Measurements from ENCODE around the gene INTS11.

Gene INTS11

DNA sequence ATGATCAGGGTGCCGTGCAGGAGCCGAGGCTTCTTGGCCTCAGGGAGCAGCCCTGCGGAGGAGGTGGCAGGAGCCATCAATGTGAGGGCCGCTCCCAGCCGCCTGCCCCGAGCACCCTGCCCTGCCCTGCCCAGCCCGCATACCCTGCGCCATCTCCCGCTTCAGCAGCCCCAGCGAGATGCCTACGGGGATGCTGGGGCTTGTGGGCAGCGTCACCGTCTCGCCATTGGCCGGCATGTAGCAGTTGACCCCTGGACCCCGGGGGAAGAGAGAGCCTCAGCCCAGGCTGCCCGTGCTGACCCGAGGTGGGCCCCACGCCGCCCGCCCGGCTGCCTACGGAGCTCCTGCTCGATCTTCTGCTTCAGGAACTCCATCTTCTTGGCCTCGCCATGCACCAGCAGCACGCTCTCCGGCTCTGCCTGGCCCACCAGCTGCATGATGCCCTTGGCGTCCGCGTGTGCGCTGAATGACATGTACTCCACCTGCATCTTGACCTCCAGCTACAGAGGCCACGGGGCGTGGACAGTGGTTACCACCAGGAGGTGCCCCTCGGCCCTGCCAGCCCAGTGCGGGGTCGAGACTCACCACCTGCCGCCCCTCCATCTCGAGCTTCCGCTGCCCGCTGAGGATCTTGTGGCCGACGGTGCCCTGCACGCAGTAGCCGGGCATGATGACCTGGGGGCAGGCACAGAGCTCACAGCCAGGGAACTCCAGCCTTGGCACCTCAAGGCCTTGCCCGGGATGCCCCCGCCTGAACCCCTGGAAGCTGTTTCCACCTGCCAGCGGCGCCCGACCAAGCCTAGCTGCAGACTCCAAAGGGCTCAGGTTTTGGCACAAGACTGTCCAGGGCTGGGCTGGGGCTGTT is 11.8 kb downstream of the INTS11 start:
- DNase-seq, result no peak

DNA sequence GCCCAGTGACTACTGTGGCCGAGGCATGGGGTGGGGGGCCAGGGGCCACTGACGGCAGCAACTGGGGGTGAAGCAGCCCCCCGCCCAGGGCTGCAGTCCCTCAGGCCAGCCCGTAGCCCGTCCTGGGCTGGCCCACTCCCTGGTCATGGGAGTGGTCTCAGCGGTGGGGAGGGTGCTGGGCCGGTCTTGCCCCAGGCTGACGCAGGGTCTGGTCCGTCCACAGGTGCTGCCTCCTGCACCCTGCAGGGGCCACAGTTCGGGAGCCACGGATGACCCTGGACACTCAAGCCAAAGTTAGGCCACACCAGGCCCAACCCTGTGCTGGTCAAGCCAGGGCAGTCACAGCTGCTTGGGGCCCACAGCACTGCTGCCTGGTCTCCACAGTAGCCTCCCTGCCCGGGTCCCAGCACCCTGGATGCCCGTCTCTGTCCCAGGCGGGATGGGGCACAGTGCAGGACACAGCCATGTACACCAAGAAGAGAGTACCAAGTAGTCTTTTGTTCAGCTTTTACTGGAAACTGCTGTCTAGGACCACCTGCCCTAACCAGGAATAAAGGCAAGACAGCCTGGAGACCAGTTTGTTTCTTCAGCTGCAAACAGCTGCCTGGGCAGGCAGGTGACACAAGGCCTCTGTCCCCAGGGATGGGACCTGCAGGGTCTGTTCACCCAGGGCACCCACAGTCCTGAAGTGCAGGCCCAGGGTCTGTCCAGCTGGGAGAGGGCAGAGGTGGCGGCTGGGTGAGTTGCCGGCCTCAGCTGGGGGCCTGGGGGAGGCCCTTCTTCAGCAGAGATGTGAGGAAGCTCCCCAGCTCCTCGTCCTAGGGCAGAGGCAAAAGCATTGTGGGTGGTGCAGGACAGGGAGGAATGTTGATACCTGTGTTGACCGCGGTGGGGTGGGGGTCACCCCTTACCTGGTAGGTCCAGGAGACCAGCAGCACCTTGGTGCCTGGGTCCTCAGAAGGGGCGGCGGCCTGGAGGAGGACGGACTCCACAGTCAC is 13.1 kb downstream of the INTS11 start:
- no peak for DNase-seq

DNA sequence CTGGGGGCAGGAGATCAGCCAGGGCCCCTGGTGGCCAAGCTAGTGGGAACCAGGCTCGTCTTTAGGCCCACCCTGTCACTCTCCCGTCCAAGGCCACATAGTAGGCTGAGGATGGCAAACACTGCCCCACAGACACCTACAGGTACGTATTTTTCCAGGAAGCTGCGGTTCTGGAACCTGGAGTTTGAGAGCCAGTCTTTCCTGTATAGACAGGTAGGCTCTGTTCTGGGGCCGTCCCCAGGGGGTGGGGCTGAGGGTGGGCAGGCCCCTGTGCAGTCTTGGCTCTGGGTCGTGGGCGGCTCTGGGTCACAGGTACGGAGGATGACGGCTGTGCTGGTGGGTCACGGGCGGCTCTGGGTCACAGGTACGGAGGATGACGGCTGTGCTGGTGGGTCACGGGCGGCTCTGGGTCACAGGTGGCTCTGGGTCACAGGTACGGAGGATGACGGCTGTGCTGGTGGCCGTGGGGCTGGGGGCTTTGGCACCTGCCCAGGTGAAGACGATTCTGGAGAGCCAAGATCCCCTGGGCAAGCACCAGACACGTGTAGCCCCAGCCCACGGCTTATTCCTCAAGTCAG is 13.9 kb downstream of the INTS11 start:
- DNase-seq, result no peak

DNA sequence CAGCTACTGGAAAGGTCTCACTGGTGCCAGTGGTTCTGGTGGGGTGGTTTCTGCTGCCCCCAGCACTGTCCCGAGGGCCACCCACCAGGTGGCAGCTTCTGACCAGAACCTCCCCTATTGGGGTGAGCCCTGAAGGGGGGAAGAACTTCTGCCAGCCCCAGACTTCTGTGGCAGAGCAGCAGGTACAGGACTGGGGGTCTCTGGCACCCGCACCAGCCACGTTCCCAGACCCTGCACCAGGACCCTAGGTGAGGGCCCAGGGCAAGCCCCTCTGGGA is 14.4 kb downstream of the INTS11 start:
- no peak for DNase-seq

DNA sequence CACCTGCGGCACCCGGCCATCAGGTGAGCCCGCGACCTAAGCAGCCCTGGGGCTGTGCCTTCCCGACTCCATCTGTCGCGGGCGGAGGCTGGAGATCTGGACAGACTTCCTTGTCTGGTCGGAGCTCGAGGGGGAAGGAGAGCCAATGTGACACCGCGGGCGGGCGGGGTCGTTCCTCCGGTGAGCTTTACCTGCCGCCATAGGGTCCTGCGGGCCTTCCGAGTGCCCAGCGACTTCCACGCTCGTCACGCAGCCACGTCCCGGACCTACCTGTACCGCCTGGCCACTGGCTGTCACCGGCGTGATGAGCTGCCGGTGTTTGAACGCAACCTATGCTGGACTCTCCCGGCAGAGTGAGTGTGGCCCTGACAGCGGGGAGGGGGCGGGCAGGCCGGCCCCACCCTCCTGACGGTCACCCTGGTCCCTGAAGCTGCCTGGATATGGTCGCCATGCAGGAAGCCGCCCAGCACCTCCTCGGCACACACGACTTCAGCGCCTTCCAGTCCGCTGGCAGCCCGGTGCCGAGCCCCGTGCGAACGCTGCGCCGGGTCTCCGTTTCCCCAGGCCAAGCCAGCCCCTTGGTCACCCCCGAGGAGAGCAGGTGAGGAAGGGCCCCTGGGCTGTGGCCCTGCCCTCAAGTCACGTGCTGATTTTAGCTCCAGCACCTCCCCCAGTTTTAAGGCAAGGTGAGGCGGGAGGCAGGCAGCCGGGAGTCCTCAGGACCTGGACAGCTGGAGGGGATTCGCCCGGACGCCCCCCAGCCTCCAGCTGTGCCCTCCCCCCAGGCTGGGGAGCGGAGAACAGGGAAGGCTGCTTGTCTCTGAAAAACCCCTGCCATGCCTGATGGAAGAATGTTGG is 15.0 kb downstream of the INTS11 start:
- DNase-seq, result no peak

DNA sequence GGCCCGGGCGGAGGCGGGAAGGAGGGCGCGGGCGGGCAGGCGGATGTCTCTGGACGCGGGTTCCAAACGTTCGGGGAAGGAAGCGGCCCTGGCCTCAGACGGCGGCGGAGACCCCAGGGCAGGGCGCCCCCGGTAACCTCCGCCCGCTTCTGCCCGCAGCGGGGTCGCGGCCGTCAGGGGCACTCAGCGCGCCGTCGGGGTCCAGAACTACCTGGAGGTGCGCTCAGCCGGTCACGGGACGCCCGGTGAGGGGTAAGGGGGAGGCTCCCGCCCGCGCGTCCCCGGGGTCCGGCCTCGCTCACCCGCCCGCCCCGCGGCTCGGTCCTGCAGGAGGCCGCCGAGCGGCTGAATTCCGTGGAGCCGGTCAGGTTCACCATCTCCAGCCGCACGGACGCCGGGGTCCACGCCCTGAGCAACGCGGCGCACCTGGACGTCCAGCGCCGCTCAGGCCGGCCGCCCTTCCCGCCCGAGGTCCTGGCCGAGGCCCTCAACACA is 15.7 kb downstream of the INTS11 start:
- no peak for DNase-seq

DNA sequence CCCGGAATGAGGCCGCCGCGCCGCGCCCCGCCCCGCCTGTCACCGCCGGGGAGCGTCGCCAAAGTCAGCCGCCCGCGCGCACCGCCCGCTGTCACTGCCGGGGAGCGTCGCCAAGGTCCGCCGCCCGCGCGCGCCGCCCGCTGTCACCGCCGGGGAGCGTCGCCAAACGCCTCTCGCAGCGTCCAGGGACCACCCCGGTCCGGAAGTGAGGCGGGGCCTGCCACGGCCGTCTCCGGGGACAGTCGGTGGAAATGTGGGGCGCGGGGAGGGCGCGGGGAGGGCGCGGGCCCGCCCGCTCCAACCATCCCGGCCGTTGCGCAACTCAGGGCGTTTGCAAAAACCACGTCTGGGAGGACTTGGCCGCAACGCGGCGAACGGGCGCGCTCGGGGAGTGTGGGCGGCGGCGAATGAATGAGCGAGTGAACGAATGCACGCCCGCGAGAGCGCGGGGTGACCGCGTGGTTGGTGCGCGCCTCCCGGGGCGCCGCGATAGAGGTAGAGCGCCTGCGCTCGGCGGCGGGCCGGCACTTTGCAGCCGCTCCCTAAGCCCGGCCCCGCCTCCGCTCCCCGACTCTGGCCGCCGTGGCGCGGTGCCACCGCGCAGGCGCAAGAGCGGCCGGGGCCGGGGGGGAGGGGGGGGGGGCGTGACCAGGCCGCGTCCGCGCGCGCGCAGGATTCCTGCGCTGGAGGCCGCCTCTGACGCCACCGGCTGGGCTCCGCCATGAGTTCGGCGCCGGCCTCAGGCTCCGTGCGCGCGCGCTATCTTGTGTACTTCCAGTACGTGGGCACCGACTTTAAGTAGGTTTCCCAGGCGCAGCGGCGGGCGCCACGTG is 16.3 kb downstream of the INTS11 start, which contains the start of the genes ACAP3 and PUSL1:
Gene ACAP3 (minus strand): TSS at position 8 of the 833 bp plus-strand sequence. CDS start 115 bp downstream, outside the sequence.
Gene PUSL1 (plus strand): TSS at position 675 of the 833 bp plus-strand sequence. CDS start 47 bp downstream, at position 722.
- peak; percentile 86 for DNase-seq

DNA sequence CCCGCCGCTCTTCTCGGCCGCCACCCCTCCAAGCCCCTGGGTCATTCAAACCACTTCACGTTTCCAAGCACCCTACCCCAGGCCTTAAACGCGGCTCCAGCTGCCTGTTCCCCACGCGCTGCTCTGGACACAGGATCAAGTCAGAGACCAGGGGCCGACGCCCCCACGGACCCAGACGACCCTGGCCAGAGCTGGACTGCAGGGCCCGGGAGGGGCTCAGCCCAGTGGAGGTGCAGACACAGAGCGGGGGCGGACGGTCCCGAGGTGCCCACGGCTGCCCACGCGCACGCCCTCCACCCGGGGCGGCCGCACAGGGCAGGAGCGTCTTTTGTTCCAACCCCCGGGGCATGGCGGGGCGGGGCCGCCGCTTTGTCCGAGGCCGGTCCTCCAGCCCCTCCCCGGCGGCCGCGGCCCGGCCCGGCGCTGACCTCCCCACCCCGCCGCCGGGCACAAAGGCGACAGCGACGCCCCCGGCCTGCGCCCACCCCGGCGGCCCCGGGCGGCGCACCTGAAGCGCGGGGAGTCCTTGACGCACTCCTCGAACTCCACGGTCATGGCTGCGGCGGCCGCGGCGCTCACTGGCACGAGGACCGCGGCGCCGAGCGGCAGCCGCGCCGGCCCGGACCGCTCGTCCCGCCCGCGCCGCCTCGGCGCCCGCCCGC is 17.1 kb downstream of the INTS11 start:
- no peak for DNase-seq

DNA sequence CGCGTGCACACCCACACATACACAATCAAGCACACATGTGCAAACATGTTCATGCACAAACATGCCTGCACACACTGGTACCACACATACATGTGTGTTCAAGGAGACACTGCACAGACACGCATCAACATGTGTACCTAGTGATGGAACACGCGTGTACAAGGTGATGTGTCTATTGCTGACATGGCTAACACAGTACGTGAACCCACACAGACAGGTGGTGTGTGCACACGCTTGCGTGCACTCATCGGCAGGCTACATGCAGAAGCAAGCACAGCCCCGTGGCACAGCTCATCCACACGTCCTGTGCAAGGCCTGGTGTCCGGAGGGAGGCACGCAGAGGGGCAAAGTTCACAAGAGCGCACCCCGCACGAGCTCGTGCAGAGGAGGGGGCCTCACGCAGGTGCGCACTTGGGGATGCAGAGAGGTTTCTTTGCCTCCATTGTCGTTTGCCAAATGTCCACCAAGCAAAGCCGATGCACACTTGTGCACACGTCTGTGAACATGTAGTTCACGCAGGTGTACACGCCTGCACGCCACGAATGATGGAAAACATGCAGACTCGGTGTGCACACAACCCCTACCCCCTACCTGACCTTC is 17.7 kb downstream of the INTS11 start:
- DNase-seq, result no peak

DNA sequence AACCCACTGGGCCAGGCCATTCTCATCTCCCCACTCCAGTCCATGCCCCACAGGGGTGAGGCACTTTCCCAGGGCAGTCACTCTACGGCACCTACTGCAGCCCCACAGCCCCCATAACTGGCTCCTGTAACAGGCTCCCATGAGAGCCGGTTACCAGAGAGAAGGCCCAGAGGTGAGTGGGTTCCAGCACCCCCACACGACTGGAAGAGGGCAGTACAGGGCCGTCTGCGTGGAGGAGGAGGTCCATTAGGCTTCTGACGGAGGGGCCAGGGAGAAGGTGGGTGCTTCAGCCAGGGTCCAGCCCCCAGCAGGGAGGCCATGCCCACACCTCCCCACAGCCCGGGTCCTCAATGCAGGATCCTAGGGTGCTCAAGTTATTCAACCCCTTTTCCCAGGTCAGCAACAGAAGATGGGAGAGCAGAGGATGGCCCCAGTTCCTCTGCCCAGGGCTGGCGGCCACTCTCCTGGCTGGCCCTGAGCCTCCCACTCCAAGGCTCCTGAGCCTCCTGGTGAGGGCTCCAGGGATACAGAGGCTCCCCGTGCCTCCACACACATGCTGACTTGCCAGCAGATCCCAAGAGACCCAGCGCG is 18.3 kb downstream of the INTS11 start:
- DNase-seq, result no peak

DNA sequence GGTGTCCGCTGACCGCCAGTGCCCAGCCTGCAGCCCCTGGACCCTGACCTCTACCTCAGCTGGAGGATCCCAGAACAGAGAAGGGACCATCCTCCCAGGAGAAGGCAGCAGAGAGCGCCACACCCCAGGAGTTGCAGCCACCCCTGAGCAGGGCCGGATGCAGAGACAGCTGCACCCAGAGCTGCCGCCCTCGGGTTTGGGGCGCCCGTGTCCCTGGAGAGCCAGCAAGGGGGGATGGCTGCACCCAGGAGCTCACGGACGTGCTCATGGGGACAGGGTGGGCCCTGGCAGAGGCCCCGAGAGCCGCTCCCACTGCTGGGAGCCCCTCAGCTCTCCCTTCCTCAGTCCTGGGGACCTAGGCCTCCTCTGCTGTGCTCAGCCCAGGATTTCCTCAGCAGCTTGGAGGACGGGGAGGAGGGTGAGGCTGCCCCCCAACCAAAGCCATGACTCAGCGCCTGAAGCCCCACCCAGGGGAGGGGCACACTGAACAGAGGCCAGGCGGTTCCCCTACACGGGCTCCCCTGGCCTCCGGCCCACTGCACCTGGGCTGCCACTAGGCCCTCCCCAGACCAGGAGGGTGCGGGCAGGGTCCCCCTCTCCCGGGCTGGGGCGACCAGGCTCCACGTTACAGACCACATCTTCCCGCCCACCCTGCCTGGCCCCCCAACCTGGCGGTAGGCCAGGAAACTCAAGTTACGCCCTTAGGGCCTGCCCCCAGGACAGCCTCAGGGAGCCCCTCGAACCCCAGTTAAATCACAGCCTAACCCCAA is 19.0 kb downstream of the INTS11 start:
- no peak for DNase-seq

DNA sequence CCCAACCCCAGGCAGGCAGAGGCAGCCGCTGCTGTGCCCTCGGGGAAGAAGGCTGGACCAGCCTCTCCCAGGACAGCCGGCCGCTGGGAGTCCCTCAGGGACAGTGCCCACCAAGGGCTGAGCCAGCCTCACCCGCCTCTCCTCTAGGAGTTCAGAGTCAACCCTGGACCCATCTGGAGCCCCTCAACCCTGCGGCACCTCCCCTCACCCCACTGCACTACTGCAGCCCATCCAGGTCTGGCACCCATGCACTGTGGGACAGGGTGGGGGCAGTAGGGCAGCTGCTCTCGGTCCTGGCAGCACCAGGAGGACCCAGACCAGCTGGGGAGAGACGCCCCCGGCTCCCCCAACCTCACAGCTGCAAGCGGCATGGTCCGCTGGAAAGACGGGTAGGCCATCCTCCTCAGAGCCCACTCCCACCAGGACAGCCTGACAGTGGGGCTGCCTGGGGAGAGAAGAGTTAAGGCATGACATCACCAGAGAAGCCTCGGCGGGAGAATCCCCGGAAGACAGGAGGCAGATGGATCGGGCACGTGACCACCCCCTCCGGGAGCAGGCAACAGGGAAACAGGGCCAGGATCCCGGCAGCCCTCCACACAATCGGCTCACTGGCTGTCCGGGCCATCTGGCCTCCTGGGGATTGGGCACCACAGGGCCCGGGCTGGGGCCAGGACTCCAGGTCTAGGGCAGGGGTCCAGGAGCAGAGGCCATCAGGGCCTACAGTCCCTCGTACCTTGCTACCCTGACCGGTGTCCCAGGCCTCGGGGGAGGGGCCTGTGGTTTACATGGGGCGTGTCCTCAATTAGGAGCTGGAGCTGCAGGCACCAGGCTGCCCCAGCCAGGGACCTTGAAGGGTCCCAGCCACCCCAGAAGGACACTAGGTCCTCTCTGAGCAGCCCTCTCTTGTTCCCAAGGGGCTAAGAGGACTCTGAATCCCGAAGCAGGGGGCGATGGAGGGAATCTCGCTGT is 19.8 kb downstream of the INTS11 start:
- peak; percentile 20 for DNase-seq

DNA sequence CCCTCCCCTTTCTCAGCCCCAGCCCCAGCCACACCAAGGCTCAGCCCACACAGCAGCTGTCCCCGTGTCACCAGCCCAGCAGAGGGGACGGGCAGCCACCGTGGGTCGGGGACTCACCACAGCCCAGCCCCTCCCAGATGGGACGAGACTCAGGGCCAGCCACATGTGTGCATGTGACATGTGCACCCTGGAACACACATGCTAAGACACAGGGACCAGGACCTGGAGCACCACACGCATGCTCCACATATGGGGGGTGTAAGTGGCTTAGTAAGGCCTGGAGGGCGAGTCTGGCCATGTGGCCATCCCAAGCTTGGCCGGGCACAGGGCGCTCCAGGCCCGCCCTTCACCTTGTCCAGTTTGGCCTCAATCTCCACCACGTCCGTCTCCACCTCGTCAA is 20.7 kb downstream of the INTS11 start:
- DNase-seq, result no peak

DNA sequence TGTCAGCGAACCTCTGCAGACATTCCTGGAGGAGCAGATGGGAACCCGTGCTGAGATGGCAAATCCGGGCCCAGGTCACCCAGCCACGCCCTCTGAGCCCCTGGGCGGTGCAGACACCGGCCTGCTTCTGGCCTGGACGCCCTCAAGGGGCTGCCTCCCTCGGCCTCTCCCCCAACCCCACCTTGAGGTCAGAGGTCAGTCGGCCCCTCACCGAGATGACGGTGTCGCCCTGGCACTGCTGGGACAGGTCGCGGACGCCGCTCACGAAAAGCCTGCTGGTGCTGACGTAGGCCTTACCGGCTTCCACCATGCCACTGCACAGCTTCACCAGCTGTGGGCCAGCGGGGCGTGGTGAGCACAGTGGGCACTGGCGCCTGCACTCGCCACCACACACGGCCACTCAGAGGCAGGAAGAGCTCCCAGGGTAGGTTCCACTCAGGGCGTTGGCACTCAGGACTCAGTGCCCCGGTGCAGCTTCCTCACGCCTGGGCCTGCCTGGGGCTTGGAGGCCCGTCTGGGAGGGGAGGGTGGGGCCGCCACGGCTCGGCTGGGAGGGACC is 21.4 kb downstream of the INTS11 start:
- DNase-seq, result no peak

DNA sequence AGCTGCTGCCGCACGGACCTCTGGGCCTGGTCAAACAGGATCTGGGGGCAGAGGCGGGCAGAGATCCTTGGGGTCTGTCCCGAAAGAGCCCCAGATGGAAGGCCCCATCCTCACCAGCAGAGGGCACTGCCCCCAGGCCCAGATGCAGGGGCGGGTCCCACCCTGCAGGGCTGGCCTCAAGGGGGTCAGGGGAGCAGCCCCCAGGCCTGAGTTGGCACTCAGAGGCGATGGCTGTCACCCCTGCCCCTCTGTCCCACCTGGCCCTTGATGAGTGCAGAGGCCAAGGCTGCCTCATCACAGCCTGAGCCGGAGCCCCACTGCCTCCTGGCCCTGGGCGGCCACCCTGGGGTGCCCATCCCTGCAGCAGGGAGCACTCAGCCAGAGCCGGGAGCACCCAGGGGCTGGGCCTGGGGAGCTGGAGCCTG is 22.4 kb downstream of the INTS11 start:
- DNase-seq, result no peak

DNA sequence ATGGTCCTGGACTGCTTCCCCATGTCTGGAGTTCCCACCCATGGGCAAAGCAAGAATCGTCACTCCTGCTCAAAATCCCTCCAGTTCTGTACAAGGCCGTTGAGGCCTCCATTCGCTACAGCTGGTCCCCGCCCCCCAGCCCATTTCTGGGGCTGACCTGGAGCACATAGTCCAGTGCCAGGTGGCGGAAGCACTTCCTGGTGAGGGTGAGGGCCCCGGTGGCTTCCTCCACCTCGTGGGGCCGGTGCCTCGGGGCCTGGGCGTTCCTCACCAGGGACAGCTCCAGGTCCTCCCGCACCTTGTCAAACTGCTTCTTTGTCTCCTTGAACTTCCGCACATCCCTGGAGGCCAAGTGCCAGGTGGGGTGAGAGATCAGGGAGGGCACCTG is 24.1 kb downstream of the INTS11 start:
- no peak for DNase-seq

DNA sequence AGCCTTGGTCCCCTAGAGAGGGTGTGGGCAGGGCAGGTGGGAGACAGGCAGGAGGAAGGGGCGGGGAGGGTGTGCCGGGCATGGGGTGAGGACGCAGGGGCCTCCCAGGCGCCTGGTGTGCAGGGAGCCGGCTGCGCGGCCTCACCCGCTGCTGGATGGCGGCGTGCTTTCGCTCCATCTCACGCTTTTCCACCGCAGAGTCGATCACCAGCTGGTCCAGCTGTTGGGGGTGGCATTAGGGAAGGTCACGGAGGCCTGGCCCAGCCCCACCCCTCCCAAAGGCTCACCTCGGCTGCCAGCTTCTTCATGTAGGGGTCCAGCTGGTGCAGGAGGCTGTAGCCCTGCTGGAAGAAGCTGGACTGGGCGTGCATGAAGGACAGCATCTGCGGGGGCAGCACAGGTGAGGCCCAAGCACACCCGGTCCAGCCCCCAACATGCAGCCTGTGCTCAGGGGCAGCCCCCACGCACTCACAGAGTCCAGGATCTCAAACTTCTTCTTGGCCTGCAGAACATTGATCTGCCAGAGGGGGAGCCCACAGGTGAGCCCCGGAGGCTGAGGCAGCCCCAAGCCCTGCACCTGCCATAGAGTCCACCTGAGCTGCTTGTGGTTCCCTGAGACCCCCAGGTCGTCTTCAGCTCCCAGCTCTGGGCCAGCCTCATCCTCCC is 24.6 kb downstream of the INTS11 start:
- no peak for DNase-seq

Measured in NCI-H1092 treated with DMSO at 0.1 percent for 48 hours (cell line).